Measurements from ENCODE around the gene NEK4. TPM values are rescaled to one million over a fixed set of nuclear protein-coding genes. Genes with fewer than 3 reads are reported as not detected.

The NEK4 gene
- total and polyA plus RNA-seq, 2 of the 13 experiments (the other 11 are each of a cell fraction or from before 2014, with no cell fraction given): 16.5 to 38.0 TPM

- 0 out of 2 replicates have a peak, but pooled peaks have one; percentile 7 for TF ChIP-seq ZNF574 (CRISPR knock-in tag; IDR thresholded peaks at IDR 0.05)
- TF ChIP-seq ZNF879 (CRISPR knock-in tag; IDR thresholded peaks at IDR 0.05): no peak
- peak; percentile 25; the same call in 1 of the 2 replicates for TF ChIP-seq SIX1 (CRISPR knock-in tag; IDR thresholded peaks at IDR 0.05; ENCODE audit: borderline replicate concordance)
- no peak for TF ChIP-seq MTA1 (CRISPR knock-in tag; IDR thresholded peaks at IDR 0.05; ENCODE audit: borderline replicate concordance)
Measured at GRCh38 chr3:52819936-52820335, 49.2 kb upstream of the NEK4 start (continued).

- Histone ChIP-seq H3K27me3 (ENCODE audit: control insufficient read depth in 1 of 2, insufficient read depth in 2 of 2, low read length in 2 of 2) (no peaks in the 10 kb centered on the region), H4K20me1 (ENCODE audit: insufficient read depth, low read length) (no peaks in the 10 kb centered on the region), H3K27ac (ENCODE audit: extremely low read length, insufficient read depth, low read length) (no peak overlapping the region), H3K79me2 (ENCODE audit: insufficient read depth, low read length) (no peaks in the 10 kb centered on the region), H3K36me3 (replicated peaks in 1 of 2; ENCODE audit: control insufficient read depth in 1 of 2, insufficient read depth in 2 of 2, low read length in 2 of 2) (no peaks in the 10 kb centered on the region), H3K4me2 (ENCODE audit: low read depth, low read length) (no peak overlapping the region), H2AFZ (ENCODE audit: low read length) (no peak overlapping the region), H3K9ac (ENCODE audit: insufficient read depth, low read depth, low read length) (no peak overlapping the region), H3K4me1 (ENCODE audit: insufficient read depth, low read length) (peaks cover 60% of the 10 kb centered on the region), H3K4me3 (replicated peaks in 1 of 3; ENCODE audit: insufficient read depth in 1 of 3, low read depth in 2 of 3, low read length in 3 of 3) (no peak overlapping the region), H3K9me3 (ENCODE audit: low read length) (no peaks in the 10 kb centered on the region)
- ATAC-seq: no peak
- ChIA-PET POLR2A (interaction anchor here (0.9 to 1.8 kb wide), 2 partner anchors 9 to 47 kb away, joined by 3 to 7 read pairs; partner anchors contain the start of gene NEK4), CTCF (ENCODE audit: low intra/inter-chr PET ratio, low total read pairs) (no interaction called here)
- DNase-seq (ENCODE audit: low spot score): no peak
- in situ Hi-C loops (cut with HindIII; ENCODE audit: extremely low pct_ligation_motif_present, low pct_unique_long_range_greater_than_20kb): no loop called here
- TF ChIP-seq ZNF687 (CRISPR knock-in tag; IDR thresholded peaks at IDR 0.05): 0 out of 2 replicates have a peak, but pooled peaks have one; percentile 11
- no peak for TF ChIP-seq ZNF331 (CRISPR knock-in tag; IDR thresholded peaks at IDR 0.05)
- 87% methylated on average over 5 of the region's 7 CpGs for WGBS (ENCODE audit: low lambda C conversion rate)
- intact Hi-C loops (cut with micrococcal nuclease; ENCODE audit: unreplicated experiment): no loop called here
- no peak for FAIRE-seq
- BruUV-seq (replicated peaks): no TSS peak
Measured at GRCh38 chr3:52817860-52818259, 47.1 kb upstream of the NEK4 start.

All from HepG2 (cell line).